Measurements from ENCODE around the gene SELENOI. TPM values are rescaled to one million over a fixed set of nuclear protein-coding genes. Genes with fewer than 3 reads are reported as not detected.
"Not testable (repeated sequence)": the region's sequence is repeated elsewhere in the genome, so short reads cannot be mapped to it uniquely, and the experiment has no call there.

The SELENOI gene
- total and polyA plus RNA-seq, 4 donors: 3.2 to 36.6 (median 17.0) TPM

DNA sequence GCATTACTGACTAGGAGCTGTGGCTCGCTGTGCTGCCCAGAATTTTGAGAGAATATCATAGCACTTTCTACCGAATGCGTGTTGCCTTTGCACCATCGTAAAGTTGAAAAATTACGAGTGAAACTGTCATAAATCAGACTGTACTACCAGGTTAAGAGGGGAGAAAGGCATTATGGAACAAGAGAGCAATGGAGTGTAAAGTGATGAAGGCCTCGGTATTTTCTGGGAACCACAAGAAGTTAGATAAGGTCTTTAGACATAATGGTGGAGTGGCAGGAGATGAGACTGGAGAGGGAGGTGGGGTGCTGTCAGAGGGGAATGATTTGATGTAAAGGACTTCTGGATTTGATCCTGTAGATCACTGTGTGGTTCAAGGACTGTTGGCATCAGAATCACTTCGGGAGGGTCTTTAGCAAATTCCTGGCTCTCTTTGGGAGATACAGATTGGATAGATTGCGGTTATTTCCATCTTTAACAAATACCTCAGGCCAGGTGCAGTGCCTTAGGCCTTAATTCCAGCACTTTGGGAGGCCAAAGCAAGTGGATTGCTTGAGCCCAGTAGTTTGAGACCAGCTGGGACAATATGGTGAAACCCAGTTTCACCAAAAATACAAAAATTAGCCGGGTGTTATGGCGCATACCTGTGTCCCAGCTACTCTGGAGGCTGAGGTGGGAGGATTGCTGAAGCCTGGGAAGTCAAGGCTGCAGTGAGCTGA is 5.6 kb downstream of the SELENOI start:
- H3K36me3 ChIP-seq (ENCODE audit: control insufficient read depth in 4 of 4, insufficient read depth in 4 of 4, low read length in 4 of 4): peaks cover 0 to 2% (median 0%) of the 10 kb centered on the region in 4 donors
- DNase-seq: no peak
- H3K27me3 ChIP-seq (ENCODE audit: control insufficient read depth in 3 of 3, insufficient read depth in 3 of 3, low read length in 2 of 3): no peaks in the 10 kb centered on the region
- no peak for ATAC-seq (ENCODE audit: insufficient read depth, low FRiP score)
- TF ChIP-seq, protein P1, sequence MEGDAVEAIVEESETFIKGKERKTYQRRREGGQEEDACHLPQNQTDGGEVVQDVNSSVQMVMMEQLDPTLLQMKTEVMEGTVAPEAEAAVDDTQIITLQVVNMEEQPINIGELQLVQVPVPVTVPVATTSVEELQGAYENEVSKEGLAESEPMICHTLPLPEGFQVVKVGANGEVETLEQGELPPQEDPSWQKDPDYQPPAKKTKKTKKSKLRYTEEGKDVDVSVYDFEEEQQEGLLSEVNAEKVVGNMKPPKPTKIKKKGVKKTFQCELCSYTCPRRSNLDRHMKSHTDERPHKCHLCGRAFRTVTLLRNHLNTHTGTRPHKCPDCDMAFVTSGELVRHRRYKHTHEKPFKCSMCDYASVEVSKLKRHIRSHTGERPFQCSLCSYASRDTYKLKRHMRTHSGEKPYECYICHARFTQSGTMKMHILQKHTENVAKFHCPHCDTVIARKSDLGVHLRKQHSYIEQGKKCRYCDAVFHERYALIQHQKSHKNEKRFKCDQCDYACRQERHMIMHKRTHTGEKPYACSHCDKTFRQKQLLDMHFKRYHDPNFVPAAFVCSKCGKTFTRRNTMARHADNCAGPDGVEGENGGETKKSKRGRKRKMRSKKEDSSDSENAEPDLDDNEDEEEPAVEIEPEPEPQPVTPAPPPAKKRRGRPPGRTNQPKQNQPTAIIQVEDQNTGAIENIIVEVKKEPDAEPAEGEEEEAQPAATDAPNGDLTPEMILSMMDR (IDR thresholded peaks at IDR 0.05; ENCODE audit: control extremely low read depth, extremely low read depth): no peak
- H3K4me1 ChIP-seq (ENCODE audit: control insufficient read depth in 5 of 5, insufficient read depth in 5 of 5, low read length in 5 of 5): peaks cover 0 to 18% (median 6%) of the 10 kb centered on the region in 5 donors
- H3K9ac ChIP-seq (ENCODE audit: insufficient read depth in 1 of 2, low read length in 2 of 2): no peak overlapping the region
- no peak overlapping the region for H3K4me3 ChIP-seq
- WGBS, 2 donors: 96 to 98% methylated on average over 10 of the region's 10 CpGs
- H3K9me3 ChIP-seq (ENCODE audit: control insufficient read depth in 4 of 4, insufficient read depth in 3 of 4, low read length in 3 of 4): no peaks in the 10 kb centered on the region
- no peak overlapping the region for H3K27ac ChIP-seq (ENCODE audit: low read depth in 1 of 2, low read length in 1 of 2)

DNA sequence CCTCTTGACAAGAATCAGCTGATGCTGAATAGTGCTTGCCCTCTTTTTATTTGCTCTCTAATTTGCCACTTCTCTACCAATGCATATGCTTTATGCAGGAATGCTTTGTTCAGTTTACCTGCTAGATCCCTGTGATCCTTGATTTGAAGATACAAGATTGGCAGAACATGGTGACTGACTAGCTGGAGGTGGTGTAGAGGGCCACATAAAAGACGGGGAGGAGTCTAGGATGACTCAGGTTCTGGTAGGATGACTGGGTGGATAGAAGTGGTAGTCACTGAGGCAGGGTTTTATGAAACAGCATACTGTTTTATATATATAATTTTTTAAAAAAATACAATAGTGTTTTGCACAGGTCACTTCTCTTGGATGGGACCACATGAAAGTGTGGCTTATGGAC is 6.9 kb downstream of the SELENOI start:
- TF ChIP-seq, protein P1 (IDR thresholded peaks at IDR 0.05; ENCODE audit: control extremely low read depth, extremely low read depth): no peak
- no peak for ATAC-seq (ENCODE audit: insufficient read depth, low FRiP score)
- H3K4me1 ChIP-seq (ENCODE audit: control insufficient read depth in 5 of 5, insufficient read depth in 5 of 5, low read length in 5 of 5): peaks cover 0 to 7% (median 0%) of the 10 kb centered on the region in 5 donors
- no peak for DNase-seq
- no peaks in the 10 kb centered on the region for H3K9me3 ChIP-seq (ENCODE audit: control insufficient read depth in 4 of 4, insufficient read depth in 3 of 4, low read length in 3 of 4)
- H3K27me3 ChIP-seq (ENCODE audit: control insufficient read depth in 3 of 3, insufficient read depth in 3 of 3, low read length in 2 of 3): no peaks in the 10 kb centered on the region
- 87 to 90% methylated on average over 1 of the region's 1 CpG for WGBS, 2 donors
- no peak overlapping the region for H3K9ac ChIP-seq (ENCODE audit: insufficient read depth in 1 of 2, low read length in 2 of 2)
- H3K36me3 ChIP-seq (ENCODE audit: control insufficient read depth in 4 of 4, insufficient read depth in 4 of 4, low read length in 4 of 4): peaks cover 0 to 5% (median 1%) of the 10 kb centered on the region in 4 donors
- H3K4me3 ChIP-seq: no peak overlapping the region
- H3K27ac ChIP-seq (ENCODE audit: low read depth in 1 of 2, low read length in 1 of 2): no peak overlapping the region

DNA sequence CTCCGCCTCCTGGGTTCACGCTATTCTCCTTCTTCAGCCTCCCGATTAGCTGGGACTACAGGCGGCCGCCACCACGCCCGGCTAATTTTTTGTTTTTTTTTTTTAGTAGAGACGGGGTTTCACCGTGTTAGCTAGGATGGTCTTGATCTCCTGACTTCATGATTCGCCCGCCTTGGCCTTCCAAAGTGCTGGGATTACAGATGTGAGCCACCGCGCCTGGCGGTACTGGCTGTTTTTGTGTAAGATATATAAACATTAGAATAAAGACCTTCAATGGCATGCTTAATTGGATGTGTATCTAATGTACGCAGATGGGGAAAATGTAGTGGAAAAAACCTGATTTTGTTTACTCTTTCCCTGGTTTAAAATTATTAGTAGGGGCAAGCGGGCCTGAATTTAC is 8.5 kb downstream of the SELENOI start:
- not testable (repeated sequence) for DNase-seq; ATAC-seq (ENCODE audit: insufficient read depth, low FRiP score); H3K4me3 ChIP-seq; H3K27me3 ChIP-seq (ENCODE audit: control insufficient read depth in 3 of 3, insufficient read depth in 3 of 3, low read length in 2 of 3); H3K36me3 ChIP-seq (ENCODE audit: control insufficient read depth in 4 of 4, insufficient read depth in 4 of 4, low read length in 4 of 4); H3K27ac ChIP-seq (ENCODE audit: low read depth in 1 of 2, low read length in 1 of 2); H3K4me1 ChIP-seq (ENCODE audit: control insufficient read depth in 5 of 5, insufficient read depth in 5 of 5, low read length in 5 of 5); H3K9ac ChIP-seq (ENCODE audit: insufficient read depth in 1 of 2, low read length in 2 of 2); H3K9me3 ChIP-seq (ENCODE audit: control insufficient read depth in 4 of 4, insufficient read depth in 3 of 4, low read length in 3 of 4)
- WGBS, 2 donors: 97 to 98% methylated on average over 16 of the region's 16 CpGs

DNA sequence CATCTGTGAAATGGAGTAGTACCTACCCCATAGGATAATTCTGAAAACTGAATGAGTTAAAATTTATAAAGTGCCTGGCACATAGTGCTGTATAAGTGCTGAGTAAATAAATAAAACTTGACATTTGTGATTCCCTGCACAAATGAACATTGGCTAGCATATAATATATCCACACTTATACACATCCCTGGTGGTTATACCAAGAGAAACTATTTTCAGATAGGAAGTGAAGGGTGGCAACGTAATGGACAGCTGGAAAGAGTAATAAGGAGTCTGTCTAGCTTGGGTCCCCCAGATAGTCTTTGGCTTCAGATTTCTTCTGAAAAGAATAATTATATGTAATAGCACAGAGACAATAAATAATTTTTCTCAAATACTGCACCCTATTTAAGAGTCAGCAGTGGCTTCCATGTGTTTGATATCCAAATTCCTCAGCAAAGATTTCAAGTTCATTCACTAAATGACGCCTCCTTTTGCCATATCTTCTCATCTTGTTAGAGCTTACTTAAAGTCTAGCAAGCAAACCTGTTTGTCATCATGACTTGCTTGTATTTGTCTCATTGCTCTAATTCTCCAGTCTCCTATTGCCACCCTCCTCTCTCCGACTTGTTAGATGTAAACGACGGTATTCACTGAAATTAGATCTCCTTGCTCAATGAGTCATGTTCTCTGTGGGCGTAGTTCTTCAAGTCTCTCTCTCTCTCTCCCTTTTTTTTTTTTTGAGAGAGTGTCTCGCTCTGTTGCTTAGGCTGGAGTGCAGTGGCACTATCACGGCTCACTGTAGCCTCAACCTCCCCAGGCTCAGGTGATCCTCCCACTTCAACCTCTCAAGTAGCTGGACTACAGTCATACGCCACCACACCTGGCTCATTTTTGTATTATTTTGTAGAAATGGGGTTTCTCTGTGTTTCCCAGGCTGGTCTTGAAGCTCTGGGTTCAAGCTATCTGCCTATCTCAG is 9.4 kb downstream of the SELENOI start:
- Histone ChIP-seq H3K36me3 (ENCODE audit: control insufficient read depth in 4 of 4, insufficient read depth in 4 of 4, low read length in 4 of 4) (peaks cover 0 to 5% (median under 1%) of the 10 kb centered on the region in 4 donors), H3K27me3 (ENCODE audit: control insufficient read depth in 3 of 3, insufficient read depth in 3 of 3, low read length in 2 of 3) (no peaks in the 10 kb centered on the region), H3K4me1 (ENCODE audit: control insufficient read depth in 5 of 5, insufficient read depth in 5 of 5, low read length in 5 of 5) (peaks cover 0 to 3% (median 0%) of the 10 kb centered on the region in 5 donors), H3K9me3 (ENCODE audit: control insufficient read depth in 4 of 4, insufficient read depth in 3 of 4, low read length in 3 of 4) (no peaks in the 10 kb centered on the region), H3K27ac (ENCODE audit: low read depth in 1 of 2, low read length in 1 of 2) (no peak overlapping the region), H3K4me3 (no peak overlapping the region), H3K9ac (ENCODE audit: insufficient read depth in 1 of 2, low read length in 2 of 2) (no peak overlapping the region)
- TF ChIP-seq, protein P1 (IDR thresholded peaks at IDR 0.05; ENCODE audit: control extremely low read depth, extremely low read depth): no peak
- DNase-seq: no peak
- no peak for ATAC-seq (ENCODE audit: insufficient read depth, low FRiP score)
- WGBS, 2 donors: 83 to 93% methylated on average over 9 of the region's 9 CpGs

Measured in lung (tissue), 12 donors.